Spinal cord (tissue), 10 donors: ENCODE results near the gene GDPD5. TPM values are rescaled to one million over a fixed set of nuclear protein-coding genes. Genes with fewer than 3 reads are reported as not detected.
A peak's percentile ranks its signal among the peaks of the same experiment; 100 is the strongest.

Experiments used
- DNase-seq, 6 donors: peaks; one replicate each; pipeline versions ENCODE4 v3.0.0 to v3.0.0-alpha.2; 2013 to 2015; ENCODE audit warnings: low spot score in 6 of 6, low read depth in 4 of 6
- H3K27ac ChIP-seq: one replicate; pipeline ENCODE4 v1.5.1; 2013; ENCODE audit warnings: low read depth, low read length, control low read depth
- H3K27me3 ChIP-seq: one replicate; pipeline ENCODE4 v1.6.1; 2013; ENCODE audit warnings: low read length; ENCODE audit not compliant: control insufficient read depth, insufficient read depth
- H3K36me3 ChIP-seq: one replicate; pipeline ENCODE4 v1.6.1; 2013; ENCODE audit warnings: low read length; ENCODE audit not compliant: control insufficient read depth, insufficient read depth
- H3K4me1 ChIP-seq: one replicate; pipeline ENCODE4 v1.6.1; 2013; ENCODE audit warnings: low read length; ENCODE audit not compliant: control insufficient read depth, insufficient read depth
- H3K4me3 ChIP-seq: one replicate; pipeline ENCODE4 v1.5.1; 2013; ENCODE audit warnings: low read depth, low read length, control low read depth
- H3K9me3 ChIP-seq: one replicate; pipeline ENCODE4 v1.6.1; 2013; ENCODE audit warnings: low read length; ENCODE audit not compliant: control insufficient read depth, insufficient read depth
- WGBS: methylation state at CpG from one replicate; pipeline ENCODE4 v1.1.5; 2013; ENCODE audit warnings: missing lambda C conversion rate; ENCODE audit not compliant: insufficient coverage; 5-methylcytosine and 5-hydroxymethylcytosine counted together
- polyA plus RNA-seq, 2 donors: library from polyadenylated mRNA; unstranded; fragments of 120-200 nt; gene quantifications; one replicate each; pipeline ENCODE4 v1.2.1, GENCODE V29; 2013; ENCODE audit not compliant: insufficient read length in 2 of 2
- total RNA-seq, 2 donors: library from RNA; depleted of rRNA in 1 of 2; stranded (reverse); fragments of 120-200 nt in 1 of 2; fragments of >200 nt in 1 of 2; gene quantifications; one replicate each; pipeline versions ENCODE4 v1.2.3 to v1.2.4, GENCODE V29; 2013 to 2014
- donor health status: healthy.

The GDPD5 gene
- total and polyA plus RNA-seq, 4 donors = 13.7 to 48.4 (median 32.1) TPM

- no peak overlapping the region for H3K4me3 ChIP-seq
- WGBS = 96% methylated on average over 3 of the region's 3 CpGs
- peaks cover 28% of the 10 kb centered on the region for H3K4me1 ChIP-seq
- DNase-seq = no peak
- H3K36me3 ChIP-seq = peaks cover 14% of the 10 kb centered on the region
- no peak overlapping the region for H3K27ac ChIP-seq
- H3K27me3 ChIP-seq = no peaks in the 10 kb centered on the region
- H3K9me3 ChIP-seq = no peaks in the 10 kb centered on the region
Measured at GRCh38 chr11:75516140-75516539, 9.6 kb downstream of the GDPD5 start.

- DNase-seq = no peak
- peaks cover 20% of the 10 kb centered on the region for H3K4me1 ChIP-seq
- no peak overlapping the region for H3K4me3 ChIP-seq
- peaks cover 10% of the 10 kb centered on the region for H3K36me3 ChIP-seq
- H3K27me3 ChIP-seq = no peaks in the 10 kb centered on the region
- H3K9me3 ChIP-seq = no peaks in the 10 kb centered on the region
- no peak overlapping the region for H3K27ac ChIP-seq
Measured at GRCh38 chr11:75514596-75514995, 11.1 kb downstream of the GDPD5 start.

- peak in 1 of 6 donors; percentile 35 for DNase-seq
- peaks cover 17% of the 10 kb centered on the region for H3K4me1 ChIP-seq
- H3K27ac ChIP-seq = no peak overlapping the region
- peaks cover 10% of the 10 kb centered on the region for H3K36me3 ChIP-seq
- WGBS = 78% methylated on average over 3 of the region's 5 CpGs
- no peaks in the 10 kb centered on the region for H3K27me3 ChIP-seq
- no peak overlapping the region for H3K4me3 ChIP-seq
- no peaks in the 10 kb centered on the region for H3K9me3 ChIP-seq
Measured at GRCh38 chr11:75513250-75513649, 12.5 kb downstream of the GDPD5 start.

GRCh38 chr11:75510723-75511019 lies 15.1 kb downstream of the GDPD5 start:
- Histone ChIP-seq H3K9me3 (no peaks in the 10 kb centered on the region), H3K4me1 (peaks cover 18% of the 10 kb centered on the region), H3K27me3 (no peaks in the 10 kb centered on the region), H3K27ac (no peak overlapping the region), H3K4me3 (no peak overlapping the region), H3K36me3 (peaks cover 6% of the 10 kb centered on the region)
- DNase-seq = no peak
- 50% methylated on average over 1 of the region's 5 CpGs for WGBS

- Histone ChIP-seq H3K4me1 (peaks cover 18% of the 10 kb centered on the region), H3K9me3 (no peaks in the 10 kb centered on the region), H3K4me3 (no peak overlapping the region), H3K27ac (no peak overlapping the region), H3K36me3 (peaks cover 2% of the 10 kb centered on the region), H3K27me3 (no peaks in the 10 kb centered on the region)
- WGBS = 75% methylated on average over 8 of the region's 9 CpGs
- DNase-seq = no peak
Measured at GRCh38 chr11:75510004-75510722, 15.6 kb downstream of the GDPD5 start.

- no peaks in the 10 kb centered on the region for H3K36me3 ChIP-seq
- no peak overlapping the region for H3K27ac ChIP-seq
- 87% methylated on average over 5 of the region's 5 CpGs for WGBS
- peaks cover 18% of the 10 kb centered on the region for H3K4me1 ChIP-seq
- H3K27me3 ChIP-seq = no peaks in the 10 kb centered on the region
- no peak overlapping the region for H3K4me3 ChIP-seq
- no peaks in the 10 kb centered on the region for H3K9me3 ChIP-seq
- no peak for DNase-seq
Measured at GRCh38 chr11:75509020-75509720, 16.6 kb downstream of the GDPD5 start.

- Histone ChIP-seq H3K36me3 (no peaks in the 10 kb centered on the region), H3K4me1 (peaks cover 15% of the 10 kb centered on the region), H3K27me3 (no peaks in the 10 kb centered on the region), H3K27ac (no peak overlapping the region), H3K4me3 (no peak overlapping the region), H3K9me3 (no peaks in the 10 kb centered on the region)
- DNase-seq = no peak
- 69% methylated on average over 8 of the region's 8 CpGs for WGBS
Measured at GRCh38 chr11:75508051-75508561, 17.6 kb downstream of the GDPD5 start.

DNA sequence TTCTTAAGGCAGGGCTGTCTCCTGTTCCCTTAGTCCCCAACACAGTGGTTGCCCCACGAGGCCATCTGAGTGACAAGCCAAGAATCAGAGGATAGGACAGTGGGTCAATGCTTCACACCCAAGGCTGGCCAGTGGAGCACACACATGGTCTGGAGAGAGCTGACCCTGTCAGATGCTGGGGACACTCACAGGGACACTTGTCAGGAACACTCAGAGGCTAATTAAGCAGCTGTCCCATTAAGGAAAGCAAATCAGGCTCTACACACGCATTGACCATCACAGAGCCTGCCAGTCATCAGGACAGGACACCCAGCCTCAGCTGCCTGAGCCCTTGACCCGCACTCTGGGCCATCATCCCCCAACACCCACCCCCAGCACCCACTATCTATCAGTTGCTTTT lies 18.2 kb downstream of the GDPD5 start:
- 80% methylated on average over 2 of the region's 3 CpGs for WGBS

GRCh38 chr11:75506827-75507226 lies 18.9 kb downstream of the GDPD5 start:
- Histone ChIP-seq H3K36me3 (no peaks in the 10 kb centered on the region), H3K4me3 (no peak overlapping the region), H3K9me3 (no peaks in the 10 kb centered on the region), H3K27ac (no peak overlapping the region), H3K27me3 (no peaks in the 10 kb centered on the region), H3K4me1 (peaks cover 15% of the 10 kb centered on the region)
- no peak for DNase-seq
- WGBS = 96% methylated on average over 6 of the region's 6 CpGs

More for the DNA sequence above, 18.2 kb downstream of the GDPD5 start:
- Histone ChIP-seq H3K36me3 (no peaks in the 10 kb centered on the region), H3K4me1 (peaks cover 15% of the 10 kb centered on the region), H3K9me3 (no peaks in the 10 kb centered on the region), H3K27me3 (no peaks in the 10 kb centered on the region), H3K27ac (no peak overlapping the region), H3K4me3 (no peak overlapping the region)
- no peak for DNase-seq
